C4-2B (cell line): ENCODE data around the gene GADL1.

Experiments
- ZFX ChIP-seq: fragments of 450-650 bp; IDR thresholded peaks from 2 replicates; pipeline ENCODE4 v1.6.1; 2017
- TF ChIP-seq, protein P1 (sequence below): fragments of 450-650 bp; conservative IDR thresholded peaks from 2 replicates; pipeline ENCODE4 v1.5.1; 2017; ENCODE audit warnings: mild to moderate bottlenecking

- TF ChIP-seq, protein P1, sequence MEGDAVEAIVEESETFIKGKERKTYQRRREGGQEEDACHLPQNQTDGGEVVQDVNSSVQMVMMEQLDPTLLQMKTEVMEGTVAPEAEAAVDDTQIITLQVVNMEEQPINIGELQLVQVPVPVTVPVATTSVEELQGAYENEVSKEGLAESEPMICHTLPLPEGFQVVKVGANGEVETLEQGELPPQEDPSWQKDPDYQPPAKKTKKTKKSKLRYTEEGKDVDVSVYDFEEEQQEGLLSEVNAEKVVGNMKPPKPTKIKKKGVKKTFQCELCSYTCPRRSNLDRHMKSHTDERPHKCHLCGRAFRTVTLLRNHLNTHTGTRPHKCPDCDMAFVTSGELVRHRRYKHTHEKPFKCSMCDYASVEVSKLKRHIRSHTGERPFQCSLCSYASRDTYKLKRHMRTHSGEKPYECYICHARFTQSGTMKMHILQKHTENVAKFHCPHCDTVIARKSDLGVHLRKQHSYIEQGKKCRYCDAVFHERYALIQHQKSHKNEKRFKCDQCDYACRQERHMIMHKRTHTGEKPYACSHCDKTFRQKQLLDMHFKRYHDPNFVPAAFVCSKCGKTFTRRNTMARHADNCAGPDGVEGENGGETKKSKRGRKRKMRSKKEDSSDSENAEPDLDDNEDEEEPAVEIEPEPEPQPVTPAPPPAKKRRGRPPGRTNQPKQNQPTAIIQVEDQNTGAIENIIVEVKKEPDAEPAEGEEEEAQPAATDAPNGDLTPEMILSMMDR: no peak
- no peak for TF ChIP-seq ZFX
Observed at GRCh38 chr3:30761374-30761773, 133.1 kb downstream of the GADL1 start.
